Endothelial cell of umbilical vein (primary cell): Measurements from ENCODE around the gene UBE3B. TPM values are rescaled to one million over a fixed set of nuclear protein-coding genes. Genes with fewer than 3 reads are reported as not detected.

Source experiments
- BruUV-seq: library from RNA; stranded (reverse); fragments of 400-500 nt; replicated peaks from 2 replicates; lab custom pipeline; 2021; lab: Mats Ljungman, UMichigan
- CTCF ChIA-PET: fragments of 300-600, 350-600 bp; sonication (Branson Sonifier 250); formaldehyde crosslinking; loops from one replicate; lab custom pipeline; 2021; ENCODE audit warnings: antibody characterized with exemption, inconsistent platforms; lab: Charles Lee
- POLR2A ChIA-PET: fragments of 300-600, 350-600 bp; sonication (Branson Sonifier 250); formaldehyde crosslinking; loops from one replicate; lab custom pipeline; 2021; ENCODE audit warnings: antibody characterized with exemption, inconsistent platforms; lab: Charles Lee
- DNase-seq: peaks from one replicate; pipeline ENCODE4 v3.0.0-alpha.2; 2011; ENCODE audit warnings: low read depth, low spot score
- FAIRE-seq: peaks from 2 replicates; lab custom pipeline; 2011; peaks lifted over from hg19 to GRCh38; lab: Jason Lieb, UNC
- H2AFZ ChIP-seq: 2 replicates; pipeline ENCODE4 v1.6.0; 2012; ENCODE audit warnings: low read depth, low read length, control low read depth, inconsistent platforms
- H3K27ac ChIP-seq: 2 replicates; pipeline ENCODE4 v1.5.1; 2011; ENCODE audit warnings: low read depth, mild to moderate bottlenecking, control low read depth, low read length, moderate library complexity; ENCODE audit not compliant: insufficient read depth
- H3K27me3 ChIP-seq, 2 experiments: 2 replicates each; pipeline versions ENCODE4 v1.6.0 to v1.6.1; 2011; ENCODE audit warnings: low read length in 2 of 2, mixed read lengths in 1 of 2; ENCODE audit not compliant: control insufficient read depth in 2 of 2, insufficient read depth in 2 of 2
- H3K36me3 ChIP-seq, 2 experiments: 2 replicates in 1 of 2; 3 replicates in 1 of 2; pipeline ENCODE4 v1.5.1; 2011; ENCODE audit warnings: low read length in 2 of 2, mild to moderate bottlenecking in 1 of 2, moderate library complexity in 1 of 2; ENCODE audit not compliant: control insufficient read depth in 2 of 2, insufficient read depth in 2 of 2; ENCODE audit errors: extremely low read depth in 1 of 2
- H3K4me1 ChIP-seq: 3 replicates; pipeline ENCODE4 v1.5.1; 2011; ENCODE audit warnings: mild to moderate bottlenecking, low read length; ENCODE audit not compliant: control insufficient read depth, insufficient read depth; ENCODE audit errors: extremely low read depth
- H3K4me2 ChIP-seq: 2 replicates; pipeline ENCODE4 v1.6.1; 2011; ENCODE audit warnings: low read length, control low read depth, mixed read lengths; ENCODE audit not compliant: insufficient read depth
- H3K4me3 ChIP-seq, 3 experiments: fragments of 200-600 bp in 1 of 3; sonication (generic), shearing (Covaris generic) in 1 of 3; replicated peaks in 1 of 3; 2 replicates each; pipeline ENCODE4 v1.5.1; 2011 to 2016; ENCODE audit warnings: control low read depth in 3 of 3, low read length in 3 of 3, mild to moderate bottlenecking in 2 of 3, inconsistent platforms in 1 of 3, low read depth in 1 of 3, moderate library complexity in 1 of 3; ENCODE audit not compliant: insufficient read depth in 1 of 3
- H3K79me2 ChIP-seq: 2 replicates; pipeline ENCODE4 v1.6.0; 2012; ENCODE audit warnings: low read length, inconsistent platforms; ENCODE audit not compliant: control insufficient read depth, insufficient read depth
- H3K9ac ChIP-seq: replicated peaks from 2 replicates; pipeline ENCODE3; 2011; ENCODE audit warnings: low read length, control low read depth; ENCODE audit not compliant: insufficient read depth; ENCODE audit errors: extremely low read depth
- H3K9me1 ChIP-seq: replicated peaks from 3 replicates; pipeline ENCODE4 v1.6.0; 2011; ENCODE audit warnings: mild to moderate bottlenecking, low read length; ENCODE audit not compliant: control insufficient read depth, insufficient read depth; ENCODE audit errors: extremely low read depth
- H3K9me3 ChIP-seq: replicated peaks from 2 replicates; pipeline ENCODE4 v1.5.1; 2012; ENCODE audit warnings: low read length, inconsistent platforms; ENCODE audit not compliant: control insufficient read depth, insufficient read depth
- H4K20me1 ChIP-seq: replicated peaks from 2 replicates; pipeline ENCODE3; 2011; ENCODE audit warnings: mild to moderate bottlenecking, low read length; ENCODE audit not compliant: control insufficient read depth, insufficient read depth; ENCODE audit errors: extremely low read depth
- EZH2 ChIP-seq: IDR thresholded peaks from 2 replicates; pipeline ENCODE4 v1.6.1; 2012; ENCODE audit warnings: borderline replicate concordance, low read depth, mild to moderate bottlenecking, moderate library complexity, low read length, inconsistent platforms; ENCODE audit not compliant: severe bottlenecking
- FOS ChIP-seq: IDR thresholded peaks from 2 replicates; pipeline ENCODE4 v1.6.1; 2011; ENCODE audit warnings: mild to moderate bottlenecking, low read length, moderate library complexity, borderline replicate concordance; ENCODE audit not compliant: insufficient read depth
- GATA2 ChIP-seq: IDR thresholded peaks from 2 replicates; pipeline ENCODE4 v1.7.0; 2011; ENCODE audit warnings: low read depth, mild to moderate bottlenecking, moderate library complexity, mixed read lengths, low read length; ENCODE audit not compliant: insufficient read length, insufficient read depth
- JUN ChIP-seq: IDR thresholded peaks from 2 replicates; pipeline ENCODE4 v1.6.1; 2011; ENCODE audit warnings: borderline replicate concordance, low read depth; ENCODE audit not compliant: insufficient read length, insufficient read depth
- MYC ChIP-seq: IDR thresholded peaks from one replicate; pipeline ENCODE4 v1.6.1; 2011; ENCODE audit warnings: mild to moderate bottlenecking, low read depth, low read length
- POLR2A ChIP-seq: IDR thresholded peaks from 2 replicates; pipeline ENCODE4 v1.6.1; 2012; ENCODE audit warnings: low read depth, mild to moderate bottlenecking, control low read depth, low read length
- POLR2AphosphoS5 ChIP-seq: IDR thresholded peaks from 2 replicates; pipeline ENCODE4 v1.6.1; 2012; ENCODE audit warnings: low read depth, mild to moderate bottlenecking, control low read depth, low read length, moderate library complexity; ENCODE audit not compliant: insufficient read depth
- dilution Hi-C: fragments of 300-500 bp; cut with MboI; formaldehyde crosslinking; loops from one replicate; pipeline ENCODE4 v1.15.0; 2019; ENCODE audit warnings: low sequenced_read_pairs; ENCODE audit not compliant: extremely low pct_ligation_motif_present
- intact Hi-C: fragments of 100-400 bp; cut with micrococcal nuclease; formaldehyde crosslinking; loops from one replicate; pipeline ENCODE4 v1.10.0; 2022
- polyA plus RNA-seq, 4 experiments: library from polyadenylated mRNA; depleted of rRNA in 3 of 4; stranded (reverse) in 3 of 4; unstranded in 1 of 4; fragments of >200 nt; gene quantifications; 2 replicates each; pipeline versions ENCODE4 v1.2.1 to v1.2.3, GENCODE V29; 2011 to 2012; ENCODE audit warnings: missing spikeins in 1 of 4
- total RNA-seq: library from RNA; stranded (reverse); gene quantifications from 2 replicates; pipeline ENCODE4 v1.2.3, GENCODE V29; 2021
- TF ChIP-seq, protein P1 (sequence below): IDR thresholded peaks from 2 replicates; pipeline ENCODE4 v1.6.1; 2011; ENCODE audit not compliant: insufficient read depth, insufficient read length
- TF ChIP-seq, protein P2 (sequence below), 2 donors: IDR thresholded peaks; 1 replicate in 1 of 2; 2 replicates in 1 of 2; pipeline ENCODE4 v1.5.1; 2011; ENCODE audit warnings: low read length in 2 of 2, mild to moderate bottlenecking in 2 of 2, moderate library complexity in 2 of 2, control low read depth in 1 of 2, inconsistent platforms in 1 of 2, low read depth in 1 of 2; ENCODE audit not compliant: insufficient read depth in 1 of 2; ENCODE audit errors: extremely low read depth in 1 of 2

UBE3B gene
- total and polyA plus RNA-seq, 2 donors (not counting 3 experiments of a cell fraction or from before 2014, with no cell fraction given) = 24.9 to 40.8 TPM

DNA sequence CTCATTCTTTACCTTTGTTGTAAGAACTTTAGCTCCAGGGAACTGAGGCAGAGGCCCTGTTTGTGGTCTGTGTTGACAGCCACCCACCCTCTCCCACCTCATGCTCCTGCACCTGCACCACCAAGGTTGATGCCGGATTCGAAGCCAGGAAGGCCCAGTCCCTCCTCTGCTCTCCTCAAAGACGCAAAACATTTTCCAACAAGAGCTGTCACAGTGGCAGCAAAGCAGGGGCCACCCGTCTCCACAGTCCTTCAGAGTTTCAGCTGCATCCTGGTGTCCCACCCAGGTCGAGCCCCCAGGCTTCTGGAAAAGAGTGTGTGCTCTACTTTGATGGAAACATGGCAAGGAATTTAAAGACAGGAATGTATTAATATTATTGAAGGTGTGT is 58.4 kb downstream of the UBE3B start:
- no peak for FAIRE-seq
- dilution Hi-C loops = no loop called here
- intact Hi-C loops = no loop called here
- POLR2A ChIA-PET = no interaction called here
- H4K20me1 ChIP-seq = no peaks in the 10 kb centered on the region
- no peak for TF ChIP-seq EZH2
- TF ChIP-seq POLR2AphosphoS5 = no peak
- no peak for TF ChIP-seq MYC
- no peak for TF ChIP-seq FOS
- no peak for TF ChIP-seq GATA2
- no peak for TF ChIP-seq POLR2A
- TF ChIP-seq, protein P1, sequence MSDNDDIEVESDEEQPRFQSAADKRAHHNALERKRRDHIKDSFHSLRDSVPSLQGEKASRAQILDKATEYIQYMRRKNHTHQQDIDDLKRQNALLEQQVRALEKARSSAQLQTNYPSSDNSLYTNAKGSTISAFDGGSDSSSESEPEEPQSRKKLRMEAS = no peak
- no peak for TF ChIP-seq JUN
- TF ChIP-seq, protein P2, sequence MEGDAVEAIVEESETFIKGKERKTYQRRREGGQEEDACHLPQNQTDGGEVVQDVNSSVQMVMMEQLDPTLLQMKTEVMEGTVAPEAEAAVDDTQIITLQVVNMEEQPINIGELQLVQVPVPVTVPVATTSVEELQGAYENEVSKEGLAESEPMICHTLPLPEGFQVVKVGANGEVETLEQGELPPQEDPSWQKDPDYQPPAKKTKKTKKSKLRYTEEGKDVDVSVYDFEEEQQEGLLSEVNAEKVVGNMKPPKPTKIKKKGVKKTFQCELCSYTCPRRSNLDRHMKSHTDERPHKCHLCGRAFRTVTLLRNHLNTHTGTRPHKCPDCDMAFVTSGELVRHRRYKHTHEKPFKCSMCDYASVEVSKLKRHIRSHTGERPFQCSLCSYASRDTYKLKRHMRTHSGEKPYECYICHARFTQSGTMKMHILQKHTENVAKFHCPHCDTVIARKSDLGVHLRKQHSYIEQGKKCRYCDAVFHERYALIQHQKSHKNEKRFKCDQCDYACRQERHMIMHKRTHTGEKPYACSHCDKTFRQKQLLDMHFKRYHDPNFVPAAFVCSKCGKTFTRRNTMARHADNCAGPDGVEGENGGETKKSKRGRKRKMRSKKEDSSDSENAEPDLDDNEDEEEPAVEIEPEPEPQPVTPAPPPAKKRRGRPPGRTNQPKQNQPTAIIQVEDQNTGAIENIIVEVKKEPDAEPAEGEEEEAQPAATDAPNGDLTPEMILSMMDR (IDR thresholded peaks at IDR 0.05; ENCODE audit: extremely low read depth in 1 of 2, insufficient read depth in 1 of 2, low read depth in 1 of 2, low read length in 2 of 2) = no peak
- CTCF ChIA-PET = no interaction called here
- H3K9me3 ChIP-seq = no peaks in the 10 kb centered on the region
- BruUV-seq = no TSS peak
- H3K9me1 ChIP-seq = no peaks in the 10 kb centered on the region
- peaks cover 8% of the 10 kb centered on the region for H3K4me1 ChIP-seq
- no peak for DNase-seq
- H3K9ac ChIP-seq = no peak overlapping the region
- no peak overlapping the region for H3K27ac ChIP-seq
- H3K27me3 ChIP-seq = no peaks in the 10 kb centered on the region
- H3K4me3 ChIP-seq = no peak overlapping the region
- H3K4me2 ChIP-seq = no peak overlapping the region
- H3K36me3 ChIP-seq = peaks cover 0 to 11% of the 10 kb centered on the region in 2 experiments
- no peak overlapping the region for H2AFZ ChIP-seq
- no peaks in the 10 kb centered on the region for H3K79me2 ChIP-seq
